ENCODE results near the gene SH3YL1.

DNA sequence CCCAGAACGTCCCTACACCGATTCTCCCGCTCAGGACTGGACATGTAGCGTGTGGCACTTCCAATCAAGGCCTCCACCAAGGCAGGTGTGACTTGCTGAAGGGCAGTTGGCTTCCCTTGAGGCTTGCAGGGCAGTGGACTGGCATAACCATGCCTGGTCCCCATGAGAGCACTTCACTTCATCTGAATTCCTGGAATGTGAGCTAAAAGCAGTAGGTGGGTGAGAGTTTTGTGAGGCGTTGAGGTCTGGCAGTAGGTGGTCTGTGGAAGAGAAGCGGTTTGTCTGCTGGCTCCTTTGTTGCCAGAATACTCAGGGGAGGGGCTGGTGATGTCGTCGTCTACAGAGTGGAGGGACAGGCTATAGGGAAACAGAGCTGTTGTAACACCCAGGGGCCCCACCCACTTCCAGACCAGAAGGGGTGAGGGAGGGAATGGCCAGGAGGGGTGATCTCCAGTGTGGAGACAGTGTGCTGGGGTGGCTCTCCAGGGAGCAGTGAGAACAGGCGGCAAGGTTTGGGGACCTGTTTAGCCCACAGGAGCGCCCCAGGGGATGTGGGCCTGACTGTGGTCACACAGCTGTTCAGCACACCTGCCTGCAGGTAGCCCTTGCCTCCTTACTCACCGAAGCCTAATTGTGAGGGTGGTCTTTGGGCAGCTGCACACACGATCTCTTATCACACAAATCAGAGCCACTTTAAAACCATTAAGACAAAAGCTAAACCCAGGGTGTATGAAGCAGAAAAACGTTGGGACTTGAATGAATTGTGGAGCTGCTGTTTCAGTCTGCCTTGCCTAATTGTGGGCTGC lies 45.5 kb upstream of the SH3YL1 start:
- TF ChIP-seq CTCF (IDR thresholded peaks at IDR 0.05): no peak
- no peak for TF ChIP-seq POLR2AphosphoS5 (IDR thresholded peaks at IDR 0.05)
- no peak for TF ChIP-seq POLR2A (IDR thresholded peaks at IDR 0.05)
